HCT116 (cell line): Measurements from ENCODE around the gene SPATA3. TPM values are rescaled to one million over a fixed set of nuclear protein-coding genes. Genes with fewer than 3 reads are reported as not detected.

Source experiments
- ATAC-seq: fragments of 200-7000 bp; cut with Tn5 transposase; 2 replicates; pipeline ENCODE4 v1.9.1; 2020; ENCODE audit warnings: mild to moderate bottlenecking, moderate library complexity
- BruUV-seq: library from RNA; stranded (reverse); fragments of 400-500 nt; replicated peaks from 2 replicates; lab custom pipeline; 2021; lab: Mats Ljungman, UMichigan
- CTCF ChIA-PET: fragments of 300-600 bp; sonication (Branson Sonifier 250); formaldehyde crosslinking; loops from one replicate; lab custom pipeline; 2021; ENCODE audit warnings: antibody characterized with exemption; lab: Charles Lee
- POLR2A ChIA-PET: fragments of 300-600, 350-600 bp; sonication (Branson Sonifier 250); formaldehyde crosslinking; loops from one replicate; lab custom pipeline; 2021; ENCODE audit warnings: antibody characterized with exemption; lab: Charles Lee
- RAD21 ChIA-PET, 2 experiments: fragments of 300-600 bp; sonication (Branson Sonifier 250); formaldehyde crosslinking; loops; one replicate each; lab custom pipeline; 2023; ENCODE audit warnings: low total read pairs in 2 of 2; ENCODE audit not compliant: uncharacterized antibody in 2 of 2, unreplicated experiment in 2 of 2, low non-redundant PET in 1 of 2; lab: Charles Lee
- DNase-seq: peaks from one replicate; pipeline ENCODE4 v3.0.0-alpha.2; 2010; ENCODE audit warnings: low read depth, low spot score
- H2AFZ ChIP-seq: fragments of 200-600 bp; shearing (Covaris generic), sonication (generic); 2 replicates; pipeline ENCODE4 v1.6.1; 2017; ENCODE audit warnings: low read depth, mixed run types, mixed read lengths, antibody characterized with exemption, low read length; ENCODE audit not compliant: poor library complexity, severe bottlenecking
- H3K27ac ChIP-seq: 2 replicates; pipeline ENCODE4 v1.5.1; 2012; ENCODE audit warnings: low read depth, low read length
- H3K27me3 ChIP-seq: fragments of 200-600 bp; sonication (generic); 2 replicates; pipeline ENCODE4 v1.6.1; 2016; ENCODE audit warnings: mixed run types, low read length, mixed read lengths; ENCODE audit not compliant: insufficient read depth
- H3K36me3 ChIP-seq, 2 experiments: fragments of 200-500 bp in 1 of 2; fragments of 200-600 bp in 1 of 2; sonication (Bioruptor generic) in 1 of 2; sonication (generic) in 1 of 2; 2 replicates each; pipeline versions ENCODE4 v1.5.1 to v1.6.1; 2014 to 2016; ENCODE audit warnings: low read length in 2 of 2, inconsistent platforms in 1 of 2, mixed read lengths in 1 of 2, mixed run types in 1 of 2; ENCODE audit not compliant: insufficient read depth in 2 of 2, control insufficient read depth in 1 of 2
- H3K4me1 ChIP-seq, 2 experiments: fragments of 200-600 bp in 1 of 2; sonication (generic) in 1 of 2; 2 replicates each; pipeline versions ENCODE4 v1.5.1 to v1.6.1; 2012 to 2017; ENCODE audit warnings: low read length in 2 of 2, inconsistent platforms in 1 of 2, mild to moderate bottlenecking in 1 of 2, mixed read lengths in 1 of 2, mixed run types in 1 of 2, moderate library complexity in 1 of 2; ENCODE audit not compliant: insufficient read depth in 2 of 2, control insufficient read depth in 1 of 2
- H3K4me2 ChIP-seq: fragments of 200-600 bp; sonication (generic); 2 replicates; pipeline ENCODE4 v1.6.1; 2017; ENCODE audit warnings: mixed run types, low read length, mixed read lengths
- H3K4me3 ChIP-seq, 2 experiments: fragments of 200-600 bp in 1 of 2; sonication (generic) in 1 of 2; replicated peaks in 1 of 2; 2 replicates each; pipeline ENCODE4 v1.5.1; 2011 to 2016; ENCODE audit warnings: low read length in 2 of 2, control low read depth in 1 of 2, low read depth in 1 of 2, mild to moderate bottlenecking in 1 of 2, mixed read lengths in 1 of 2, mixed run types in 1 of 2
- H3K79me2 ChIP-seq: fragments of 200-600 bp; sonication (generic); 2 replicates; pipeline ENCODE4 v1.6.1; 2017; ENCODE audit warnings: mild to moderate bottlenecking, mixed run types, low read length, moderate library complexity, mixed read lengths; ENCODE audit not compliant: insufficient read depth
- H3K9ac ChIP-seq: fragments of 200-600 bp; sonication (generic); 2 replicates; pipeline ENCODE4 v1.6.1; 2016; ENCODE audit warnings: low read length, mixed read lengths
- H3K9me2 ChIP-seq: fragments of 200-600 bp; sonication (generic), shearing (Covaris generic); 2 replicates; pipeline ENCODE4 v1.6.1; 2017; ENCODE audit warnings: mixed run types, mild to moderate bottlenecking, moderate library complexity; ENCODE audit not compliant: insufficient read depth
- H3K9me3 ChIP-seq, 2 experiments: fragments of 200-500 bp in 1 of 2; fragments of 200-600 bp in 1 of 2; sonication (Bioruptor generic) in 1 of 2; sonication (generic) in 1 of 2; 2 replicates each; pipeline ENCODE4 v1.6.1; 2014 to 2017; ENCODE audit warnings: low read length in 2 of 2, mixed read lengths in 2 of 2, inconsistent platforms in 1 of 2, low read depth in 1 of 2, mild to moderate bottlenecking in 1 of 2, mixed run types in 1 of 2, moderate library complexity in 1 of 2; ENCODE audit not compliant: control insufficient read depth in 1 of 2, insufficient read depth in 1 of 2
- H4K20me1 ChIP-seq: fragments of 200-600 bp; sonication (generic), shearing (Covaris generic); 2 replicates; pipeline ENCODE4 v1.6.1; 2017; ENCODE audit warnings: mixed run types, mild to moderate bottlenecking, moderate library complexity; ENCODE audit not compliant: insufficient read depth
- CEBPB ChIP-seq: IDR thresholded peaks from 2 replicates; pipeline ENCODE4 v1.6.1; 2012; ENCODE audit warnings: low read depth
- EGR1 ChIP-seq: IDR thresholded peaks from 2 replicates; pipeline ENCODE4 v1.6.1; 2012; ENCODE audit warnings: low read depth
- ELF1 ChIP-seq: IDR thresholded peaks from 2 replicates; pipeline ENCODE4 v1.6.1; 2012; ENCODE audit warnings: low read depth, borderline replicate concordance
- EZH2 ChIP-seq: fragments of 200-600 bp; sonication (generic); IDR thresholded peaks from 2 replicates; pipeline ENCODE4 v1.6.1; 2017; ENCODE audit warnings: antibody characterized with exemption, mixed run types
- EZH2phosphoT487 ChIP-seq: fragments of 200-600 bp; IDR thresholded peaks from 2 replicates; pipeline ENCODE4 v1.6.1; 2018; ENCODE audit warnings: antibody characterized with exemption, borderline replicate concordance
- FOSL1 ChIP-seq: IDR thresholded peaks from 2 replicates; pipeline ENCODE4 v1.6.1; 2012; ENCODE audit warnings: low read depth
- JUND ChIP-seq: IDR thresholded peaks from 2 replicates; pipeline ENCODE4 v1.6.1; 2012
- POLR2A ChIP-seq: IDR thresholded peaks from 2 replicates; pipeline ENCODE4 v1.7.0; 2011; ENCODE audit warnings: borderline replicate concordance; ENCODE audit not compliant: insufficient read depth, insufficient read length; ENCODE audit errors: extremely low read depth
- POLR2AphosphoS5 ChIP-seq: IDR thresholded peaks from 2 replicates; pipeline ENCODE4 v1.6.1; 2011; ENCODE audit warnings: mild to moderate bottlenecking, low read depth, low read length, moderate library complexity
- SIN3A ChIP-seq: IDR thresholded peaks from 2 replicates; pipeline ENCODE4 v1.6.1; 2012; ENCODE audit warnings: low read depth
- SP1 ChIP-seq: IDR thresholded peaks from 2 replicates; pipeline ENCODE4 v1.6.1; 2012; ENCODE audit warnings: low read depth
- SRF ChIP-seq: IDR thresholded peaks from 2 replicates; pipeline ENCODE4 v1.6.1; 2012; ENCODE audit warnings: low read depth
- TCF7L2 ChIP-seq: IDR thresholded peaks from 2 replicates; pipeline ENCODE4 v1.7.0; 2011; ENCODE audit warnings: borderline replicate concordance, inconsistent platforms; ENCODE audit not compliant: insufficient read depth, insufficient read length; ENCODE audit errors: extremely low read depth
- YY1 ChIP-seq: IDR thresholded peaks from 2 replicates; pipeline ENCODE4 v1.6.1; 2011; ENCODE audit warnings: low read length, low read depth, moderate library complexity, mild to moderate bottlenecking; ENCODE audit not compliant: insufficient replicate concordance; ENCODE audit errors: extremely low read depth
- ZNF274 ChIP-seq: fragments of 200-500 bp; sonication (Bioruptor generic); IDR thresholded peaks from 2 replicates; pipeline ENCODE4 v1.6.1; 2014; ENCODE audit warnings: mild to moderate bottlenecking, low read depth, low read length, inconsistent platforms
- intact Hi-C: fragments of 100-400 bp; cut with micrococcal nuclease; formaldehyde crosslinking; loops from 2 replicates; pipeline ENCODE4 v1.10.0; 2022
- total RNA-seq: library from RNA; stranded (reverse); gene quantifications from one replicate; pipeline ENCODE4 v1.2.1, GENCODE V29; 2021; ENCODE audit not compliant: unreplicated experiment
- TF ChIP-seq, protein P1 (sequence below): IDR thresholded peaks from 2 replicates; pipeline ENCODE4 v1.6.1; 2012; ENCODE audit warnings: low read depth
- TF ChIP-seq, protein P2 (sequence below), 3 experiments: fragments of 200-600 bp in 1 of 3; sonication (generic) in 1 of 3; IDR thresholded peaks in 2 of 3; conservative IDR thresholded peaks in 1 of 3; 2 replicates each; pipeline ENCODE4 v1.5.1; 2012 to 2017; ENCODE audit warnings: low read depth in 2 of 3, low read length in 2 of 3, antibody characterized with exemption in 1 of 3, borderline replicate concordance in 1 of 3, control low read depth in 1 of 3, mild to moderate bottlenecking in 1 of 3, mixed read lengths in 1 of 3, mixed run types in 1 of 3, moderate library complexity in 1 of 3; ENCODE audit not compliant: insufficient read depth in 1 of 3
- TF ChIP-seq, protein P3 (sequence below): IDR thresholded peaks from 2 replicates; pipeline ENCODE4 v1.6.1; 2012

SPATA3 gene
- total RNA-seq, 1 experiment from 2014 or later, result not detected

DNA sequence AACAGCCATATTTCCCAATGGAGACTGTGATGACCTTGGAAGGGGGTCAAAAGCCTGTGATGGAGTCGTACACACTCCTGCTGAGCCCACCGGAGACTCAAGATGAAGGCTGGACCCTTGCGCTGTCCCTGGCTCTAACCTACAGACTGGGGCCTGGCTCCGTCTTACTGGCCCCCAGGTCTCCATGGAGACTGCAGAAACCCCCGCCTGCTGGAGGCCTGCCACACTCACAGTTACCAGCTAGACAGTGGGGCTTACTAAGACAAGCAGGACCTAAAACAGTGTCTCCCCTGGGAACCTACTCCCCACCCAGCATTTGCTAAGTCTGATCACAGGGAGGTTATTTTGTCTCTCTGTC is 51.0 kb downstream of the SPATA3 start:
- peaks cover 0 to 3% of the 10 kb centered on the region in 2 experiments; a peak in 1 of 4 replicates for H3K36me3 ChIP-seq
- BruUV-seq, result no TSS peak
- CTCF ChIA-PET, result no interaction called here
- H3K27ac ChIP-seq, result no peak overlapping the region
- no peaks in the 10 kb centered on the region for H3K79me2 ChIP-seq
- no peaks in the 10 kb centered on the region for H3K9me2 ChIP-seq
- H2AFZ ChIP-seq, result no peak overlapping the region
- no peaks in the 10 kb centered on the region for H3K4me1 ChIP-seq
- H3K4me2 ChIP-seq, result no peak overlapping the region
- H3K9ac ChIP-seq, result no peak overlapping the region
- H3K27me3 ChIP-seq, result no peaks in the 10 kb centered on the region
- ATAC-seq (no peak), DNase-seq (no peak)
- TF ChIP-seq JUND (no peak), SRF (no peak), ELF1 (no peak), YY1 (no peak), SIN3A (no peak), TCF7L2 (no peak), FOSL1 (no peak), CEBPB (no peak), EGR1 (no peak), ZNF274 (no peak), SP1 (no peak), EZH2phosphoT487 (no peak), EZH2 (no peak), POLR2A (no peak), POLR2AphosphoS5 (no peak)
- TF ChIP-seq, protein P1, sequence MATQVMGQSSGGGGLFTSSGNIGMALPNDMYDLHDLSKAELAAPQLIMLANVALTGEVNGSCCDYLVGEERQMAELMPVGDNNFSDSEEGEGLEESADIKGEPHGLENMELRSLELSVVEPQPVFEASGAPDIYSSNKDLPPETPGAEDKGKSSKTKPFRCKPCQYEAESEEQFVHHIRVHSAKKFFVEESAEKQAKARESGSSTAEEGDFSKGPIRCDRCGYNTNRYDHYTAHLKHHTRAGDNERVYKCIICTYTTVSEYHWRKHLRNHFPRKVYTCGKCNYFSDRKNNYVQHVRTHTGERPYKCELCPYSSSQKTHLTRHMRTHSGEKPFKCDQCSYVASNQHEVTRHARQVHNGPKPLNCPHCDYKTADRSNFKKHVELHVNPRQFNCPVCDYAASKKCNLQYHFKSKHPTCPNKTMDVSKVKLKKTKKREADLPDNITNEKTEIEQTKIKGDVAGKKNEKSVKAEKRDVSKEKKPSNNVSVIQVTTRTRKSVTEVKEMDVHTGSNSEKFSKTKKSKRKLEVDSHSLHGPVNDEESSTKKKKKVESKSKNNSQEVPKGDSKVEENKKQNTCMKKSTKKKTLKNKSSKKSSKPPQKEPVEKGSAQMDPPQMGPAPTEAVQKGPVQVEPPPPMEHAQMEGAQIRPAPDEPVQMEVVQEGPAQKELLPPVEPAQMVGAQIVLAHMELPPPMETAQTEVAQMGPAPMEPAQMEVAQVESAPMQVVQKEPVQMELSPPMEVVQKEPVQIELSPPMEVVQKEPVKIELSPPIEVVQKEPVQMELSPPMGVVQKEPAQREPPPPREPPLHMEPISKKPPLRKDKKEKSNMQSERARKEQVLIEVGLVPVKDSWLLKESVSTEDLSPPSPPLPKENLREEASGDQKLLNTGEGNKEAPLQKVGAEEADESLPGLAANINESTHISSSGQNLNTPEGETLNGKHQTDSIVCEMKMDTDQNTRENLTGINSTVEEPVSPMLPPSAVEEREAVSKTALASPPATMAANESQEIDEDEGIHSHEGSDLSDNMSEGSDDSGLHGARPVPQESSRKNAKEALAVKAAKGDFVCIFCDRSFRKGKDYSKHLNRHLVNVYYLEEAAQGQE, result no peak
- TF ChIP-seq, protein P2, sequence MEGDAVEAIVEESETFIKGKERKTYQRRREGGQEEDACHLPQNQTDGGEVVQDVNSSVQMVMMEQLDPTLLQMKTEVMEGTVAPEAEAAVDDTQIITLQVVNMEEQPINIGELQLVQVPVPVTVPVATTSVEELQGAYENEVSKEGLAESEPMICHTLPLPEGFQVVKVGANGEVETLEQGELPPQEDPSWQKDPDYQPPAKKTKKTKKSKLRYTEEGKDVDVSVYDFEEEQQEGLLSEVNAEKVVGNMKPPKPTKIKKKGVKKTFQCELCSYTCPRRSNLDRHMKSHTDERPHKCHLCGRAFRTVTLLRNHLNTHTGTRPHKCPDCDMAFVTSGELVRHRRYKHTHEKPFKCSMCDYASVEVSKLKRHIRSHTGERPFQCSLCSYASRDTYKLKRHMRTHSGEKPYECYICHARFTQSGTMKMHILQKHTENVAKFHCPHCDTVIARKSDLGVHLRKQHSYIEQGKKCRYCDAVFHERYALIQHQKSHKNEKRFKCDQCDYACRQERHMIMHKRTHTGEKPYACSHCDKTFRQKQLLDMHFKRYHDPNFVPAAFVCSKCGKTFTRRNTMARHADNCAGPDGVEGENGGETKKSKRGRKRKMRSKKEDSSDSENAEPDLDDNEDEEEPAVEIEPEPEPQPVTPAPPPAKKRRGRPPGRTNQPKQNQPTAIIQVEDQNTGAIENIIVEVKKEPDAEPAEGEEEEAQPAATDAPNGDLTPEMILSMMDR (IDR thresholded peaks at IDR 0.05 in 2 of 3, conservative IDR thresholded peaks at IDR 0.05 in 1 of 3; ENCODE audit: borderline replicate concordance in 1 of 3, insufficient read depth in 1 of 3, low read depth in 2 of 3, low read length in 2 of 3), result no peak
- TF ChIP-seq, protein P3, sequence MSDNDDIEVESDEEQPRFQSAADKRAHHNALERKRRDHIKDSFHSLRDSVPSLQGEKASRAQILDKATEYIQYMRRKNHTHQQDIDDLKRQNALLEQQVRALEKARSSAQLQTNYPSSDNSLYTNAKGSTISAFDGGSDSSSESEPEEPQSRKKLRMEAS, result no peak
- H3K9me3 ChIP-seq, result no peaks in the 10 kb centered on the region
- no peak overlapping the region for H3K4me3 ChIP-seq
- POLR2A ChIA-PET, result no interaction called here
- intact Hi-C loops, result no loop called here
- RAD21 ChIA-PET, result no interaction called here
- H4K20me1 ChIP-seq, result no peaks in the 10 kb centered on the region
